CD14-positive monocyte (primary cell): ENCODE results near the gene GULP1. TPM values are rescaled to one million over a fixed set of nuclear protein-coding genes. Genes with fewer than 3 reads are reported as not detected.

Source experiments
- DNase-seq, 3 donors: peaks; one replicate each; pipeline ENCODE4 v3.0.0-alpha.2; 2011 to 2022
- H2AFZ ChIP-seq: 2 replicates; pipeline ENCODE4 v1.6.0; 2012; ENCODE audit warnings: mild to moderate bottlenecking, low read depth, low read length, inconsistent platforms; ENCODE audit not compliant: insufficient read depth, poor library complexity, severe bottlenecking
- H3K27ac ChIP-seq, 2 donors: 1 replicate in 1 of 2; 2 replicates in 1 of 2; pipeline ENCODE4 v1.5.1; 2012 to 2013; ENCODE audit warnings: low read length in 2 of 2, control low read depth in 1 of 2, inconsistent platforms in 1 of 2, low read depth in 1 of 2, mild to moderate bottlenecking in 1 of 2
- H3K27me3 ChIP-seq, 2 donors: one replicate each; pipeline versions ENCODE4 v1.6.0 to v1.6.1; 2011 to 2013; ENCODE audit warnings: low read length in 2 of 2; ENCODE audit not compliant: control insufficient read depth in 2 of 2, insufficient read depth in 2 of 2
- H3K36me3 ChIP-seq, 2 donors: replicated peaks in 1 of 2; 1 replicate in 1 of 2; 2 replicates in 1 of 2; pipeline versions ENCODE4 v1.5.1 to v1.6.1; 2012 to 2013; ENCODE audit warnings: low read length in 2 of 2, control low read depth in 1 of 2, inconsistent platforms in 1 of 2, mild to moderate bottlenecking in 1 of 2; ENCODE audit not compliant: insufficient read depth in 2 of 2, control insufficient read depth in 1 of 2
- H3K4me1 ChIP-seq, 2 donors: 1 replicate in 1 of 2; 2 replicates in 1 of 2; pipeline versions ENCODE4 v1.5.1 to v1.6.1; 2012 to 2013; ENCODE audit warnings: low read length in 2 of 2, control low read depth in 1 of 2, inconsistent platforms in 1 of 2, mild to moderate bottlenecking in 1 of 2, moderate library complexity in 1 of 2; ENCODE audit not compliant: insufficient read depth in 2 of 2, control insufficient read depth in 1 of 2
- H3K4me2 ChIP-seq: replicated peaks from 2 replicates; pipeline ENCODE3; 2012; ENCODE audit warnings: low read length, moderate library complexity, mild to moderate bottlenecking; ENCODE audit not compliant: poor library complexity, severe bottlenecking; ENCODE audit errors: extremely low read depth
- H3K4me3 ChIP-seq, 3 experiments: fragments of 200-600 bp in 1 of 3; sonication (generic) in 1 of 3; replicated peaks in 1 of 3; 1 replicate in 2 of 3; 2 replicates in 1 of 3; pipeline ENCODE4 v1.5.1; 2011 to 2013; ENCODE audit warnings: low read length in 3 of 3, mild to moderate bottlenecking in 3 of 3, control low read depth in 2 of 3, low read depth in 2 of 3, inconsistent platforms in 1 of 3, moderate library complexity in 1 of 3
- H3K79me2 ChIP-seq: 2 replicates; pipeline ENCODE4 v1.6.0; 2012; ENCODE audit warnings: mild to moderate bottlenecking, control low read depth, inconsistent platforms, low read length, moderate library complexity; ENCODE audit not compliant: insufficient read depth
- H3K9ac ChIP-seq: 2 replicates; pipeline ENCODE4 v1.6.0; 2017; ENCODE audit warnings: low read length, mild to moderate bottlenecking; ENCODE audit not compliant: insufficient read depth, poor library complexity, severe bottlenecking
- H3K9me3 ChIP-seq, 2 donors: replicated peaks in 1 of 2; 1 replicate in 1 of 2; 2 replicates in 1 of 2; pipeline versions ENCODE4 v1.5.1 to v1.6.1; 2012 to 2013; ENCODE audit warnings: low read length in 2 of 2, control low read depth in 1 of 2; ENCODE audit not compliant: control insufficient read depth in 1 of 2, insufficient read depth in 1 of 2
- H4K20me1 ChIP-seq: 2 replicates; pipeline ENCODE4 v1.6.0; 2012; ENCODE audit warnings: mild to moderate bottlenecking, low read length, control low read depth, moderate library complexity; ENCODE audit not compliant: insufficient read depth
- H3K27ac Mint-ChIP-seq, 7 donors: one replicate each; pipeline ENCODE4 v1.8.0; 2020; ENCODE audit warnings: mild to moderate bottlenecking in 7 of 7, mixed read lengths in 7 of 7, moderate library complexity in 6 of 7, inconsistent platforms in 2 of 7
- H3K27me3 Mint-ChIP-seq, 3 donors: one replicate each; pipeline ENCODE4 v1.8.0; 2021 to 2022; ENCODE audit warnings: low read depth in 3 of 3, mild to moderate bottlenecking in 3 of 3, mixed read lengths in 3 of 3, moderate library complexity in 3 of 3, inconsistent platforms in 1 of 3
- H3K36me3 Mint-ChIP-seq, 2 donors: one replicate each; pipeline ENCODE4 v1.8.0; 2020; ENCODE audit warnings: mixed read lengths in 2 of 2, inconsistent platforms in 1 of 2, mild to moderate bottlenecking in 1 of 2
- H3K4me1 Mint-ChIP-seq: one replicate; pipeline ENCODE4 v1.8.0; 2020; ENCODE audit warnings: mild to moderate bottlenecking, mixed read lengths
- H3K4me3 Mint-ChIP-seq, 2 donors: one replicate each; pipeline ENCODE4 v1.8.0; 2020; ENCODE audit warnings: mild to moderate bottlenecking in 2 of 2, mixed read lengths in 2 of 2, moderate library complexity in 1 of 2
- H3K9me3 Mint-ChIP-seq, 7 donors: one replicate each; pipeline ENCODE4 v1.8.0; 2020 to 2022; ENCODE audit warnings: mixed read lengths in 7 of 7, mild to moderate bottlenecking in 6 of 7, moderate library complexity in 6 of 7, inconsistent platforms in 2 of 7
- CTCF ChIP-seq: fragments of 200-600 bp; IDR thresholded peaks from one replicate; pipeline ENCODE4 v1.8.0; 2022; ENCODE audit warnings: antibody characterized with exemption, mild to moderate bottlenecking
- WGBS: methylation state at CpG from one replicate; pipeline ENCODE4 v1.1.5; 2013; ENCODE audit warnings: missing lambda C conversion rate; ENCODE audit not compliant: insufficient coverage; 5-methylcytosine and 5-hydroxymethylcytosine counted together
- intact Hi-C, 2 donors: fragments of 100-400 bp; cut with micrococcal nuclease; formaldehyde crosslinking; loops; one replicate each; pipeline versions ENCODE4 v1.15.0 to v1.15.1; 2023
- polyA plus RNA-seq, 3 donors: library from polyadenylated mRNA; depleted of rRNA in 1 of 3; unstranded in 2 of 3; stranded (reverse) in 1 of 3; fragments of 300-500 nt in 2 of 3; fragments of >200 nt in 1 of 3; fragmentation: Illumina TruSeq in 2 of 3; gene quantifications; 1 replicate in 2 of 3; 2 replicates in 1 of 3; pipeline ENCODE4 v1.2.3, GENCODE V29; 2012 to 2021

The GULP1 gene
- polyA plus RNA-seq, 3 donors = not detected

GRCh38 chr2:188391354-188391753 lies 99.7 kb downstream of the GULP1 start:
- TF ChIP-seq CTCF = no peak
- Mint-ChIP-seq H3K27me3 (peaks cover 0 to 1% (median 0%) of the 10 kb centered on the region in 3 donors), H3K27ac (no peak overlapping the region), H3K4me1 (no peaks in the 10 kb centered on the region), H3K36me3 (no peaks in the 10 kb centered on the region), H3K9me3 (peaks cover 0 to 14% (median 7%) of the 10 kb centered on the region in 7 donors), H3K4me3 (no peak overlapping the region)
- H3K4me2 ChIP-seq = no peak overlapping the region
- H3K36me3 ChIP-seq = no peaks in the 10 kb centered on the region
- intact Hi-C loops = no loop called here
- H3K27me3 ChIP-seq = no peaks in the 10 kb centered on the region
- H2AFZ ChIP-seq = no peak overlapping the region
- H3K4me3 ChIP-seq = no peak overlapping the region
- H3K9me3 ChIP-seq = peaks cover 9 to 21% of the 10 kb centered on the region in 2 donors
- H3K4me1 ChIP-seq = no peaks in the 10 kb centered on the region
- H3K9ac ChIP-seq = no peak overlapping the region
- no peak for DNase-seq
- no peaks in the 10 kb centered on the region for H4K20me1 ChIP-seq
- no peaks in the 10 kb centered on the region for H3K79me2 ChIP-seq
- H3K27ac ChIP-seq = no peak overlapping the region

GRCh38 chr2:188394931-188395472 lies 103.3 kb downstream of the GULP1 start:
- Mint-ChIP-seq H3K27me3 (no peaks in the 10 kb centered on the region), H3K27ac (no peak overlapping the region)
- no peak for TF ChIP-seq CTCF

More at GRCh38 chr2:188394931-188395472, 103.3 kb downstream of the GULP1 start:
- WGBS = 77% methylated on average over 4 of the region's 4 CpGs
- intact Hi-C loops = no loop called here
- no peak overlapping the region for H3K9ac ChIP-seq
- no peaks in the 10 kb centered on the region for H3K27me3 ChIP-seq
- H4K20me1 ChIP-seq = no peaks in the 10 kb centered on the region
- H3K27ac ChIP-seq = no peak overlapping the region
- peaks cover 0 to 12% (median 7%) of the 10 kb centered on the region in 7 donors for H3K9me3 Mint-ChIP-seq
- no peak overlapping the region for H2AFZ ChIP-seq
- DNase-seq = no peak
- H3K4me2 ChIP-seq = no peak overlapping the region
- no peak overlapping the region for H3K4me3 Mint-ChIP-seq
- H3K79me2 ChIP-seq = no peaks in the 10 kb centered on the region
- H3K4me1 Mint-ChIP-seq = no peaks in the 10 kb centered on the region
- no peaks in the 10 kb centered on the region for H3K36me3 Mint-ChIP-seq
- H3K4me3 ChIP-seq = no peak overlapping the region
- H3K36me3 ChIP-seq = no peaks in the 10 kb centered on the region
- H3K4me1 ChIP-seq = no peaks in the 10 kb centered on the region
- H3K9me3 ChIP-seq = peaks cover 9 to 21% of the 10 kb centered on the region in 2 donors
